GM18526 (cell line): Measurements from ENCODE around the gene E2F4.
A peak's percentile ranks its signal among the peaks of the same experiment; 100 is the strongest.

Source experiments
- POLR2A ChIP-seq: IDR thresholded peaks from 3 replicates; pipeline ENCODE4 v1.6.1; 2011; ENCODE audit not compliant: insufficient read length; ENCODE audit errors: extremely low read depth

Gene E2F4

GRCh38 chr16:67216612-67217490 lies 24.9 kb downstream of the E2F4 start:
- no peak for TF ChIP-seq POLR2A

GRCh38 chr16:67223992-67224391 lies 32.0 kb downstream of the E2F4 start:
- no peak for TF ChIP-seq POLR2A

- TF ChIP-seq POLR2A, result no peak
Measured at GRCh38 chr16:67226295-67226803, 34.4 kb downstream of the E2F4 start.

GRCh38 chr16:67226804-67227566 lies 35.0 kb downstream of the E2F4 start, which contains the start of gene TMEM208:
TMEM208 (plus strand) TSS chr16:67227130; CDS start chr16:67227219, 89 bp downstream.
- peak; percentile 70 for TF ChIP-seq POLR2A

- no peak for TF ChIP-seq POLR2A
Measured at GRCh38 chr16:67227567-67227921, 35.6 kb downstream of the E2F4 start.

- no peak for TF ChIP-seq POLR2A
Measured at GRCh38 chr16:67228034-67228785, 36.3 kb downstream of the E2F4 start.

GRCh38 chr16:67228905-67229304 lies 37.0 kb downstream of the E2F4 start:
- TF ChIP-seq POLR2A, result no peak

- TF ChIP-seq POLR2A, result no peak
Measured at GRCh38 chr16:67229906-67230808, 38.2 kb downstream of the E2F4 start.

GRCh38 chr16:67230809-67231660 lies 39.1 kb downstream of the E2F4 start:
- TF ChIP-seq POLR2A, result no peak

GRCh38 chr16:67233596-67233995 lies 41.6 kb downstream of the E2F4 start:
- no peak for TF ChIP-seq POLR2A

GRCh38 chr16:67234180-67234597 lies 42.2 kb downstream of the E2F4 start:
- no peak for TF ChIP-seq POLR2A

- no peak for TF ChIP-seq POLR2A
Measured at GRCh38 chr16:67235816-67236562, 44.0 kb downstream of the E2F4 start.
